Measurements from ENCODE around the gene GJC2. TPM values are rescaled to one million over a fixed set of nuclear protein-coding genes. Genes with fewer than 3 reads are reported as not detected.

Gene GJC2
- total and polyA plus RNA-seq, 10 of the 15 experiments (the other 5 are each of a cell fraction or from before 2014, with no cell fraction given), result 0.04 to 0.44 (median 0.07) TPM; not detected in 4

- 95% methylated on average over 1 of the region's 1 CpG for WGBS (ENCODE audit: insufficient coverage, insufficient replicate concordance, low lambda C conversion rate, missing lambda C conversion rate)
- TF ChIP-seq ZNF217 (IDR thresholded peaks at IDR 0.05), result no peak
- TF ChIP-seq NKRF (conservative IDR thresholded peaks at IDR 0.05), result no peak
- no peaks in the 10 kb centered on the region for H3K79me2 ChIP-seq (ENCODE audit: control insufficient read depth, insufficient read depth, low read length)
- no peaks in the 10 kb centered on the region for H4K20me1 ChIP-seq (ENCODE audit: control insufficient read depth, insufficient read depth)
- no peaks in the 10 kb centered on the region for H3K36me3 ChIP-seq (ENCODE audit: control insufficient read depth in 2 of 2, insufficient read depth in 2 of 2, low read length in 1 of 2)
- POLR2A ChIA-PET, result no interaction called here
- no peak for DNase-seq (ENCODE audit: low read depth, low spot score)
- H3K4me2 ChIP-seq (ENCODE audit: control insufficient read depth, insufficient read depth), result no peak overlapping the region
- H2AFZ ChIP-seq (ENCODE audit: control insufficient read depth, low read depth, low read length), result no peak overlapping the region
- in situ Hi-C loops (cut with MboI) (no loop called here), intact Hi-C loops (cut with micrococcal nuclease; ENCODE audit: unreplicated experiment) (no loop called here)
- H3K9me3 ChIP-seq (replicated peaks; ENCODE audit: control insufficient read depth, insufficient read depth, low read length), result no peaks in the 10 kb centered on the region; the same call in 2 of the 3 replicates
- CTCF ChIA-PET, result interaction anchor here (1.3 kb wide), 1 partner anchor 121 kb away, joined by 3 read pairs; no protein-coding TSS in a partner anchor
- no TSS peak for BruUV-seq (replicated peaks)
- no peak overlapping the region for H3K9ac ChIP-seq (ENCODE audit: control insufficient read depth, insufficient read depth, low read length)
- SMC1A ChIA-PET (ENCODE audit: uncharacterized antibody, unreplicated experiment), result no interaction called here
- no peaks in the 10 kb centered on the region for H3K4me1 ChIP-seq (ENCODE audit: control insufficient read depth, insufficient read depth, low read length)
- RAD21 ChIA-PET (ENCODE audit: unreplicated experiment), result no interaction called here
- H3K27ac ChIP-seq (ENCODE audit: control insufficient read depth, insufficient read depth), result no peak overlapping the region
- FAIRE-seq, result no peak
- no peak for ATAC-seq
- no peaks in the 10 kb centered on the region for H3K27me3 ChIP-seq (replicated peaks in 1 of 2; ENCODE audit: control insufficient read depth in 2 of 2, insufficient read depth in 2 of 2, low read length in 1 of 2)
- no peak overlapping the region for H3K4me3 ChIP-seq
These were observed 29.4 kb upstream of the GJC2 start for GRCh38 chr1:228120351-228120750.

- FAIRE-seq, result peak; percentile 38
- peak; percentile 62 for ATAC-seq
- SMC1A ChIA-PET (ENCODE audit: uncharacterized antibody, unreplicated experiment), result interaction anchor here (1.6 kb wide), 1 partner anchor 46 kb away, joined by 5 read pairs; no protein-coding TSS in a partner anchor
- in situ Hi-C loops (cut with MboI) (no loop called here), intact Hi-C loops (cut with micrococcal nuclease; ENCODE audit: unreplicated experiment) (no loop called here)
- WGBS (ENCODE audit: insufficient coverage, insufficient replicate concordance, low lambda C conversion rate, missing lambda C conversion rate), result 30% methylated on average over 5 of the region's 5 CpGs
- BruUV-seq (replicated peaks), result TSS peak; percentile 74
- Histone ChIP-seq H3K27ac (ENCODE audit: control insufficient read depth, insufficient read depth) (no peak overlapping the region), H3K36me3 (ENCODE audit: control insufficient read depth in 2 of 2, insufficient read depth in 2 of 2, low read length in 1 of 2) (no peaks in the 10 kb centered on the region), H3K4me3 (no peak overlapping the region), H3K79me2 (ENCODE audit: control insufficient read depth, insufficient read depth, low read length) (no peaks in the 10 kb centered on the region), H3K9ac (ENCODE audit: control insufficient read depth, insufficient read depth, low read length) (no peak overlapping the region), H3K4me2 (ENCODE audit: control insufficient read depth, insufficient read depth) (no peak overlapping the region), H3K27me3 (replicated peaks in 1 of 2; ENCODE audit: control insufficient read depth in 2 of 2, insufficient read depth in 2 of 2, low read length in 1 of 2) (no peaks in the 10 kb centered on the region), H4K20me1 (ENCODE audit: control insufficient read depth, insufficient read depth) (no peaks in the 10 kb centered on the region), H3K4me1 (ENCODE audit: control insufficient read depth, insufficient read depth, low read length) (no peaks in the 10 kb centered on the region), H2AFZ (ENCODE audit: control insufficient read depth, low read depth, low read length) (no peak overlapping the region; the same call in 1 of the 2 replicates), H3K9me3 (replicated peaks; ENCODE audit: control insufficient read depth, insufficient read depth, low read length) (no peaks in the 10 kb centered on the region; the same call in 2 of the 3 replicates)
- CTCF ChIA-PET, result interaction anchor here (1.3 kb wide), 1 partner anchor 10 kb away, joined by 13 read pairs; no protein-coding TSS in a partner anchor
- DNase-seq (ENCODE audit: low read depth, low spot score), result no peak
- RAD21 ChIA-PET (ENCODE audit: unreplicated experiment), result no interaction called here
- POLR2A ChIA-PET, result interaction anchor here (0.5 to 1.3 kb wide), 2 partner anchors 9 to 11 kb away, joined by 4 read pairs; no protein-coding TSS in a partner anchor
- no peak for TF ChIP-seq SMARCA5 (IDR thresholded peaks at IDR 0.05)
- TF ChIP-seq NRF1 (conservative IDR thresholded peaks at IDR 0.05; ENCODE audit: low read depth, low read length), result no peak
- no peak for TF ChIP-seq ZSCAN29 (IDR thresholded peaks at IDR 0.05)
- TF ChIP-seq ATF2 (IDR thresholded peaks at IDR 0.05; ENCODE audit: low read length), result no peak
- no peak for TF ChIP-seq FOXK2 (IDR thresholded peaks at IDR 0.05)
- 0 out of 4 replicates have a peak, but pooled peaks of 1 of the 2 experiments have one; percentile 38 for TF ChIP-seq SRF (IDR thresholded peaks at IDR 0.05; ENCODE audit: low read depth in 2 of 2, low read length in 2 of 2)
- TF ChIP-seq ZNF687 (IDR thresholded peaks at IDR 0.05), result 0 out of 2 replicates have a peak, but pooled peaks have one; percentile 26
These were observed 28.8 kb upstream of the GJC2 start for GRCh38 chr1:228120857-228121489.
